ENCODE results near the gene SP1.
"Not testable (repeated sequence)": the region's sequence is repeated elsewhere in the genome, so short reads cannot be mapped to it uniquely, and the experiment has no call there.

SP1 gene

GRCh38 chr12:53380104-53380793 is at the start of gene SP1:
Gene SP1, plus strand, starts transcription at chr12:53380176. Its CDS starts 116 bp downstream, at chr12:53380292.
- peak within 1 kb of the TSS; percentile 75 for H3K4me3 ChIP-seq (ENCODE audit: low read depth, low read length)
- peak; percentile 97 for DNase-seq (ENCODE audit: low read depth)
- no peak for TF ChIP-seq MAX (IDR thresholded peaks at IDR 0.05; ENCODE audit: low read depth, low read length)
- no peak for TF ChIP-seq CTCF (IDR thresholded peaks at IDR 0.05; ENCODE audit: low read depth, low read length)
- TF ChIP-seq POLR2A (IDR thresholded peaks at IDR 0.05; ENCODE audit: extremely low read depth, insufficient read length): no peak
- TF ChIP-seq MYC (IDR thresholded peaks at IDR 0.05; ENCODE audit: low read depth, low read length): no peak; the same call in 1 of the 2 replicates

GRCh38 chr12:53330671-53331070 is 49.3 kb upstream of the SP1 start:
- DNase-seq (ENCODE audit: low read depth): no peak
- no peak for TF ChIP-seq POLR2A (IDR thresholded peaks at IDR 0.05; ENCODE audit: extremely low read depth, insufficient read length)
- no peak for TF ChIP-seq MYC (IDR thresholded peaks at IDR 0.05; ENCODE audit: low read depth, low read length)
- TF ChIP-seq MAX (IDR thresholded peaks at IDR 0.05; ENCODE audit: low read depth, low read length): no peak
- TF ChIP-seq CTCF (IDR thresholded peaks at IDR 0.05; ENCODE audit: low read depth, low read length): no peak
- no peak overlapping the region for H3K4me3 ChIP-seq (ENCODE audit: low read depth, low read length)

GRCh38 chr12:53332339-53332738 is 47.6 kb upstream of the SP1 start:
- not testable (repeated sequence) for H3K4me3 ChIP-seq (ENCODE audit: low read depth, low read length); DNase-seq (ENCODE audit: low read depth)

GRCh38 chr12:53332744-53333143 is 47.2 kb upstream of the SP1 start:
- no peak for DNase-seq (ENCODE audit: low read depth)
- H3K4me3 ChIP-seq (ENCODE audit: low read depth, low read length): no peak overlapping the region
- no peak for TF ChIP-seq MAX (IDR thresholded peaks at IDR 0.05; ENCODE audit: low read depth, low read length)
- TF ChIP-seq POLR2A (IDR thresholded peaks at IDR 0.05; ENCODE audit: extremely low read depth, insufficient read length): no peak
- TF ChIP-seq CTCF (IDR thresholded peaks at IDR 0.05; ENCODE audit: low read depth, low read length): no peak
- no peak for TF ChIP-seq MYC (IDR thresholded peaks at IDR 0.05; ENCODE audit: low read depth, low read length)

GRCh38 chr12:53333289-53333688 is 46.7 kb upstream of the SP1 start:
- H3K4me3 ChIP-seq (ENCODE audit: low read depth, low read length): no peak overlapping the region
- no peak for DNase-seq (ENCODE audit: low read depth)
- TF ChIP-seq POLR2A (IDR thresholded peaks at IDR 0.05; ENCODE audit: extremely low read depth, insufficient read length) (no peak), CTCF (IDR thresholded peaks at IDR 0.05; ENCODE audit: low read depth, low read length) (no peak), MYC (IDR thresholded peaks at IDR 0.05; ENCODE audit: low read depth, low read length) (no peak), MAX (IDR thresholded peaks at IDR 0.05; ENCODE audit: low read depth, low read length) (no peak)

- no peak overlapping the region for H3K4me3 ChIP-seq (ENCODE audit: low read depth, low read length)
- DNase-seq (ENCODE audit: low read depth): no peak
- TF ChIP-seq CTCF (IDR thresholded peaks at IDR 0.05; ENCODE audit: low read depth, low read length) (no peak), POLR2A (IDR thresholded peaks at IDR 0.05; ENCODE audit: extremely low read depth, insufficient read length) (no peak), MYC (IDR thresholded peaks at IDR 0.05; ENCODE audit: low read depth, low read length) (no peak), MAX (IDR thresholded peaks at IDR 0.05; ENCODE audit: low read depth, low read length) (no peak)
Measured at GRCh38 chr12:53333845-53334244, 46.1 kb upstream of the SP1 start.
